Neuronal stem cell (in vitro differentiated cells): ENCODE measurements around the gene PAK3. TPM values are rescaled to one million over a fixed set of nuclear protein-coding genes. Genes with fewer than 3 reads are reported as not detected.

Experiments used
- DNase-seq: peaks from one replicate; pipeline ENCODE4 v3.0.0-alpha.2; 2013; ENCODE audit warnings: low spot score
- H2AFZ ChIP-seq: one replicate; pipeline ENCODE4 v1.6.1; 2013; ENCODE audit warnings: mild to moderate bottlenecking, low read length, inconsistent platforms
- H2AK5ac ChIP-seq: 2 replicates; pipeline ENCODE4 v1.6.1; 2013; ENCODE audit warnings: low read depth, mild to moderate bottlenecking, inconsistent platforms, low read length, moderate library complexity, mixed read lengths
- H2BK120ac ChIP-seq: 2 replicates; pipeline ENCODE4 v1.6.1; 2013; ENCODE audit warnings: low read depth, mild to moderate bottlenecking, inconsistent platforms, low read length, moderate library complexity, mixed read lengths
- H2BK12ac ChIP-seq: one replicate; pipeline ENCODE4 v1.6.1; 2013; ENCODE audit warnings: low read length, inconsistent platforms
- H2BK15ac ChIP-seq: 2 replicates; pipeline ENCODE4 v1.6.1; 2013; ENCODE audit warnings: mild to moderate bottlenecking, low read length, inconsistent platforms, mixed read lengths
- H2BK5ac ChIP-seq: one replicate; pipeline ENCODE4 v1.6.1; 2013; ENCODE audit warnings: inconsistent platforms, mild to moderate bottlenecking, low read length, moderate library complexity
- H3K14ac ChIP-seq: one replicate; pipeline ENCODE4 v1.6.1; 2013; ENCODE audit warnings: low read length, inconsistent platforms
- H3K18ac ChIP-seq: 2 replicates; pipeline ENCODE4 v1.6.1; 2013; ENCODE audit warnings: low read length, inconsistent platforms
- H3K23ac ChIP-seq: 2 replicates; pipeline ENCODE4 v1.6.1; 2013; ENCODE audit warnings: low read depth, mild to moderate bottlenecking, mixed read lengths, low read length, inconsistent platforms; ENCODE audit not compliant: poor library complexity
- H3K27ac ChIP-seq: replicated peaks from 3 replicates; pipeline ENCODE4 v1.5.1; 2013; ENCODE audit warnings: low read length, inconsistent platforms
- H3K27me3 ChIP-seq, 3 experiments: 2 replicates each; pipeline ENCODE4 v1.6.1; 2013; ENCODE audit warnings: low read length in 3 of 3, mild to moderate bottlenecking in 2 of 3, inconsistent platforms in 1 of 3, low read depth in 1 of 3, mixed read lengths in 1 of 3, moderate library complexity in 1 of 3; ENCODE audit not compliant: control insufficient read depth in 3 of 3, insufficient read depth in 3 of 3
- H3K36me3 ChIP-seq, 2 donors: replicated peaks in 1 of 2; 2 replicates each; pipeline ENCODE4 v1.6.1; 2013; ENCODE audit warnings: low read length in 2 of 2; ENCODE audit not compliant: control insufficient read depth in 2 of 2, insufficient read depth in 2 of 2
- H3K4ac ChIP-seq: 2 replicates; pipeline ENCODE4 v1.6.1; 2013; ENCODE audit warnings: inconsistent platforms, mild to moderate bottlenecking, low read length, moderate library complexity
- H3K4me1 ChIP-seq, 2 donors: 1 replicate in 1 of 2; 2 replicates in 1 of 2; pipeline ENCODE4 v1.6.1; 2013; ENCODE audit warnings: low read length in 2 of 2, low read depth in 1 of 2; ENCODE audit not compliant: control insufficient read depth in 2 of 2, insufficient read depth in 1 of 2
- H3K4me2 ChIP-seq: one replicate; pipeline ENCODE4 v1.6.1; 2013; ENCODE audit warnings: mild to moderate bottlenecking, low read length, inconsistent platforms; ENCODE audit not compliant: insufficient read depth, poor library complexity, severe bottlenecking
- H3K4me3 ChIP-seq, 2 donors: 2 replicates each; pipeline ENCODE4 v1.5.1; 2013; ENCODE audit warnings: low read length in 2 of 2, mild to moderate bottlenecking in 2 of 2, inconsistent platforms in 1 of 2, moderate library complexity in 1 of 2
- H3K79me1 ChIP-seq: one replicate; pipeline ENCODE4 v1.6.1; 2013; ENCODE audit warnings: low read depth, mild to moderate bottlenecking, inconsistent platforms, low read length, moderate library complexity
- H3K9ac ChIP-seq: one replicate; pipeline ENCODE4 v1.6.1; 2013; ENCODE audit warnings: mild to moderate bottlenecking, low read depth, low read length, inconsistent platforms; ENCODE audit not compliant: poor library complexity
- H3K9me3 ChIP-seq, 2 donors: replicated peaks in 1 of 2; 2 replicates each; pipeline versions ENCODE3 to v1.6.1; 2013; ENCODE audit warnings: low read length in 2 of 2, mild to moderate bottlenecking in 2 of 2, inconsistent platforms in 1 of 2, low read depth in 1 of 2, mixed read lengths in 1 of 2, moderate library complexity in 1 of 2; ENCODE audit not compliant: control insufficient read depth in 2 of 2, insufficient read depth in 1 of 2
- H4K8ac ChIP-seq: one replicate; pipeline ENCODE4 v1.6.1; 2013; ENCODE audit warnings: low read depth, mild to moderate bottlenecking, inconsistent platforms, low read length, moderate library complexity
- H4K91ac ChIP-seq: one replicate; pipeline ENCODE4 v1.6.1; 2013; ENCODE audit warnings: low read length, low read depth, mild to moderate bottlenecking, inconsistent platforms; ENCODE audit not compliant: poor library complexity
- WGBS, 2 donors: extraction: QIAGEN DNeasy Blood & Tissue Kit; methylation state at CpG; one replicate each; pipeline ENCODE4 v1.1.7; 2013; ENCODE audit warnings: missing lambda C conversion rate in 2 of 2, mixed read lengths in 1 of 2; ENCODE audit not compliant: insufficient read length in 2 of 2, insufficient replicate concordance in 1 of 2; ENCODE audit errors: extremely low coverage in 2 of 2; 5-methylcytosine and 5-hydroxymethylcytosine counted together
- polyA plus RNA-seq, 2 experiments: library from polyadenylated mRNA; stranded (reverse); fragments of 200-250 nt; gene quantifications; one replicate each; pipeline ENCODE4 v1.2.3, GENCODE V29; 2013

PAK3 gene
- 4.8 TPM for polyA plus RNA-seq (2013, experiment 1 of 2)
- 4.4 TPM for polyA plus RNA-seq (2013, experiment 2 of 2)

DNA sequence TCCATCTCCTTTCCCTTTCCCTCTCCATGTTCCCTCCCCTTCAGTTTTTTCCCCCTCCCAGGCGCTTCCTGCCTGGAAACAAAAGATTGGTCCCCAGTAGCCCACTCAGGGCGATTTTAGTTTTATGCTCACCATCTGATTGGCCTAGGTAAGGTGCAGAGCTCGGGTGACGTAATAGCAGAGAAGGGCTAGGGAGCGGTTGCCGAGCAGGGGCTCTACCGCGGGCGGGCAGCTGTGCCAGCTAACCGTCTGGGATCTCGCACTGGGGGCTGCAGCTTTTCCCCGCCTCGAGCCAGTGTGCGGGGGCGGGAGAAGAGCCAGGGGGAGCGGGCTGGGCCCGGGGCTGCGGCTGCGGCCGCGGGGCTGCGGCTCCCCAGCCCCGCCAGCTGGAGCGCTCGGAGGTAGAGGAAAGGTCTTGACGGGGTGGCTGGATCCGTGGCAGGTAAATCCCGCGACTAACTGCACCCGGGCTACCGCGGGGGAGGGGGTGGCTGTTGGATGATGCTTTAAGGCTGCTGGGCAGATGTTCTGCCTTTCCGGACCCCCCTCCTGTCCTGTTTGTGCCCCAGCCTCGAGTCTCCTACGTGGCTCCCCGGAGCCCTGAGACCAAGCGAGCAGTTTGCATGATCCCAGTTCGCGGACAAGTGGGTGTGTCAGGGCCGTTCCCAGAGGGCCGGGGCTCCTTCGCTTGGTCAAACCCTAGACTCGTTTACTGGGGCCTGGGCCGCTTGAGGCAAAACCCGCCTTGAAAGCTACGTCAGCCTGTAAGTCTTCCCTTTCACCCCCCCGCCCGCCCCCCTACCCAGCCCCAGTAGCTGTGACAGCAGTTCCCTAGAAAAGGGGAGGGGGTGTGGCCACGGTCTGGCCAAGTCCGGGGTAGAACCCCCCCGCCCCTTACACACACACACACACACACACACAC is at the start of gene PAK3:
TSS of gene PAK3 (plus strand) at position 218 of the 922 bp plus-strand sequence. CDS start 26,913 bp downstream, outside the sequence.
- H4K91ac ChIP-seq, result no peak within 1 kb of the TSS
- DNase-seq, result peak; percentile 30
- H3K4me1 ChIP-seq, result peaks cover 0 to 3% of the 10 kb centered on the region in 2 donors
- H2BK120ac ChIP-seq, result no peak within 1 kb of the TSS
- no peak within 1 kb of the TSS for H2BK12ac ChIP-seq
- no peak within 1 kb of the TSS for H4K8ac ChIP-seq
- H3K27ac ChIP-seq, result no peak within 1 kb of the TSS
- H3K23ac ChIP-seq, result no peak within 1 kb of the TSS
- peaks cover 0 to 24% (median 0%) of the 10 kb centered on the region in 3 experiments for H3K27me3 ChIP-seq
- H3K4me2 ChIP-seq, result peak within 1 kb of the TSS; percentile 83
- H3K9me3 ChIP-seq, result peaks cover 0 to 1% of the 10 kb centered on the region in 2 donors
- H2BK15ac ChIP-seq, result no peak within 1 kb of the TSS
- no peak within 1 kb of the TSS for H3K18ac ChIP-seq
- peak within 1 kb of the TSS in 1 of 2 donors; percentile 84 for H3K4me3 ChIP-seq
- H3K79me1 ChIP-seq, result no peaks in the 10 kb centered on the region
- WGBS, 2 donors, result no CpG with 5 or more reads among the region's 51 CpGs
- H3K4ac ChIP-seq, result no peak within 1 kb of the TSS
- H3K9ac ChIP-seq, result peak within 1 kb of the TSS; percentile 77
- no peak within 1 kb of the TSS for H3K14ac ChIP-seq
- H2BK5ac ChIP-seq, result no peak within 1 kb of the TSS
- no peaks in the 10 kb centered on the region for H3K36me3 ChIP-seq
- no peak within 1 kb of the TSS for H2AK5ac ChIP-seq
- H2AFZ ChIP-seq, result peak within 1 kb of the TSS; percentile 69

DNA sequence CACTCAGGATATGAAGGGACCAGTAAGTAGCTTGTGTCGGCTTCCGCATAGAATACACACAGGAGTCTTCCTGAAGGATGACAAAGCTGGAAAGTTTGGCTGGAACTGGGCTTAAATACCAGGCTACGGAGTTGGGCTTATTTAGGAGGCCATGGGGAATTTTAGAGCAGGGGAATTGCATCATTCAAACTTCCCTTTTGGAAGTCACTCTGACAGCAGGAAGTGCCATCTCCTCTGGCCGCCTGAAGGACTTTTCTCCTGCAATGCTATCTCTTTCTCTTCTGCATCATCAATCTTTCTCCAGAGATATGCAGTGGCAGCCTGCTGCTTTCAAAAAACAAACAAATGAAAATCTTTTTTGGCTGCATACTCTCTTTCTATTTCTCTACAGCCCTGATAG is 48.4 kb upstream of the PAK3 start:
- Histone ChIP-seq H3K9me3 (no peaks in the 10 kb centered on the region), H3K27me3 (no peaks in the 10 kb centered on the region), H3K36me3 (no peaks in the 10 kb centered on the region), H3K4me1 (no peaks in the 10 kb centered on the region), H3K14ac (no peak overlapping the region), H4K91ac (no peak overlapping the region), H2BK120ac (no peak overlapping the region), H3K18ac (no peak overlapping the region), H3K79me1 (no peaks in the 10 kb centered on the region), H3K4me3 (no peak overlapping the region), H3K27ac (no peak overlapping the region), H3K9ac (no peak overlapping the region), H3K23ac (no peak overlapping the region), H2AFZ (no peak overlapping the region), H2BK5ac (no peak overlapping the region), H3K4ac (no peak overlapping the region), H4K8ac (no peak overlapping the region), H3K4me2 (no peak overlapping the region), H2BK12ac (no peak overlapping the region), H2AK5ac (no peak overlapping the region), H2BK15ac (no peak overlapping the region)
- no peak for DNase-seq
- no CpG with 5 or more reads among the region's 4 CpGs for WGBS, 2 donors

DNA sequence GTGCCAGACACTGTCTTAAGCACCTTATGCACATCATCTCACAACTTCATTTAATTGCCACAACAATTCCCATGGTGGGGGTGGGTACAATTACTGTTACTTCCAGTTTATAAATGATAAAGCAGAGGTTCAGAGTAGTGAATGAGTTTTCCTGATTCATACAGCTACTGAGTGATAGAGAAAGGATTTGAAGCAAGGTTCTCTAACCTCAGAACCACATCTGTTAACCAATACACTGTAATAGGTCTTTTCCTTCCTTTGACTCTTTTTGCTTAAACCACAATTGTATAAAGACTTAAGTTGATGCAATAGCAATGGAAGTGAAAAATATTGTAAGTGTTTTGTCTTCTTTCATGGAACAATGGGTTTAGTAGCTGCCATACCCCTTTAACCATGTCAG is 43.5 kb upstream of the PAK3 start:
- Histone ChIP-seq H2BK15ac (no peak overlapping the region), H2AK5ac (no peak overlapping the region), H4K8ac (no peak overlapping the region), H3K9ac (no peak overlapping the region), H3K36me3 (no peaks in the 10 kb centered on the region), H3K4ac (no peak overlapping the region), H3K27ac (no peak overlapping the region), H3K9me3 (no peaks in the 10 kb centered on the region), H3K4me3 (no peak overlapping the region), H3K79me1 (no peaks in the 10 kb centered on the region), H3K14ac (no peak overlapping the region), H2AFZ (no peak overlapping the region), H3K27me3 (no peaks in the 10 kb centered on the region), H3K23ac (no peak overlapping the region), H3K18ac (no peak overlapping the region), H3K4me1 (no peaks in the 10 kb centered on the region), H2BK120ac (no peak overlapping the region), H4K91ac (no peak overlapping the region), H2BK5ac (no peak overlapping the region), H2BK12ac (no peak overlapping the region), H3K4me2 (no peak overlapping the region)
- no peak for DNase-seq

DNA sequence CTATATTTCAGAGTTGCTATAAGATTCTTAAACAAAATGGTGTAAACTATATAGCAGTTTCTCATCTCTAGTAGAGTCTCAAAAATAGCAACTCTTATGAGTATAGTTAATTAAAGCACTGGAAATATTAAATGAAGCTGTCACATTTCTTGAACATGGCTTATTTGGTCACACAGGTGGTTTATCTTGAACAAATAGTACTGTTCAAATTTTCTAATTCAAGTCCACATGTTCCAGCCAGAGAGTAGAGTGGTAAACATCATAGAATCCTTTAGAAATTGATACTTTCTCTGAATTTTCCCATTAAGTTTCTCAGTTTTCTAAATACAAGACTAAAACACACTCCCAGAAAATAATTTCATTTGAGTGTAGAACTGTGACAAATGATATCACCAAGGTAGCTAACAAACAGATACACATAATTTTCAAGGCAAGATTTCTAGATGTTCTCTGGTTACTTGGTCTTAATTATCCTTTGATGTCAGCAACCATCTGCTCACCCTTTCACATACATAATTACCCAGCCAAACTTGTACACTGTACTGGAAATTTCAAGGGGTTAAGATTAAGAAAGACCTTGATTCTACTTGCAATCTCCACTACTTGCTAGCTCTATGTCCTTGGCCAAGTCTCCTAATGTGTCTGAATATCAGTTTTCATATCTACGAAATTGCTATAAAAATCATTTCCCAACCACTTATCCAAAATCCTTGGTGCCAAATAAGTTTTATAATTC is 24.3 kb upstream of the PAK3 start:
- no peak overlapping the region for H3K4me3 ChIP-seq
- no peak overlapping the region for H2AK5ac ChIP-seq
- H2BK15ac ChIP-seq, result no peak overlapping the region
- no peaks in the 10 kb centered on the region for H3K4me1 ChIP-seq
- H3K9me3 ChIP-seq, result no peaks in the 10 kb centered on the region
- no peak overlapping the region for H3K9ac ChIP-seq
- H3K27ac ChIP-seq, result no peak overlapping the region
- H3K27me3 ChIP-seq, result no peaks in the 10 kb centered on the region
- H2BK120ac ChIP-seq, result no peak overlapping the region
- H3K14ac ChIP-seq, result no peak overlapping the region
- H2BK12ac ChIP-seq, result no peak overlapping the region
- H3K4me2 ChIP-seq, result no peak overlapping the region
- no peak overlapping the region for H3K4ac ChIP-seq
- DNase-seq, result no peak
- H2BK5ac ChIP-seq, result no peak overlapping the region
- H3K18ac ChIP-seq, result no peak overlapping the region
- no peaks in the 10 kb centered on the region for H3K79me1 ChIP-seq
- no peak overlapping the region for H4K8ac ChIP-seq
- no CpG with 5 or more reads among the region's 1 CpG for WGBS, 2 donors
- H4K91ac ChIP-seq, result no peak overlapping the region
- no peak overlapping the region for H2AFZ ChIP-seq
- H3K23ac ChIP-seq, result no peak overlapping the region
- H3K36me3 ChIP-seq, result no peaks in the 10 kb centered on the region
